Fibroblast of mammary gland (primary cell): ENCODE measurements around the gene UBR4.

ENCODE experiments used
- DNase-seq: peaks from one replicate; pipeline ENCODE4 v3.0.0-alpha.2; 2010; ENCODE audit warnings: low read depth
- H3K4me3 ChIP-seq: 2 replicates; pipeline ENCODE4 v1.5.1; 2011; ENCODE audit warnings: low read depth, mild to moderate bottlenecking, low read length, moderate library complexity; ENCODE audit not compliant: control insufficient read depth
- CTCF ChIP-seq: conservative IDR thresholded peaks from 2 replicates; pipeline ENCODE4 v1.5.1; 2011; ENCODE audit warnings: low read depth, low read length, inconsistent platforms; ENCODE audit not compliant: control insufficient read depth, insufficient read depth

The UBR4 gene

GRCh38 chr1:19049798-19050197 is 160.3 kb downstream of the UBR4 start:
- TF ChIP-seq CTCF = no peak
- H3K4me3 ChIP-seq = no peak overlapping the region
- DNase-seq = no peak

GRCh38 chr1:19049128-19049768 is 160.8 kb downstream of the UBR4 start:
- no peak overlapping the region for H3K4me3 ChIP-seq
- no peak for DNase-seq
- TF ChIP-seq CTCF = no peak

- no peak for DNase-seq
- TF ChIP-seq CTCF = no peak
- no peak overlapping the region for H3K4me3 ChIP-seq
Measured at GRCh38 chr1:19046972-19047731, 162.9 kb downstream of the UBR4 start.

- DNase-seq = no peak
Measured at GRCh38 chr1:19045898-19046880, 163.9 kb downstream of the UBR4 start.

GRCh38 chr1:19044975-19045831 is 164.9 kb downstream of the UBR4 start:
- peak; percentile 51 for DNase-seq
- TF ChIP-seq CTCF = no peak
- no peak overlapping the region for H3K4me3 ChIP-seq

More at GRCh38 chr1:19045898-19046880, 163.9 kb downstream of the UBR4 start:
- no peak for TF ChIP-seq CTCF
- H3K4me3 ChIP-seq = no peak overlapping the region

GRCh38 chr1:19044471-19044870 is 165.6 kb downstream of the UBR4 start:
- H3K4me3 ChIP-seq = no peak overlapping the region
- no peak for DNase-seq
- TF ChIP-seq CTCF = no peak
